NCI-H460 (cell line): Measurements from ENCODE around the gene DTNBP1. TPM values are rescaled to one million over a fixed set of nuclear protein-coding genes. Genes with fewer than 3 reads are reported as not detected.

Experiments used
- DNase-seq: peaks from one replicate; pipeline ENCODE4 v3.0.0-alpha.2; 2016; ENCODE audit warnings: low read depth; ENCODE audit errors: extremely low read depth
- total RNA-seq: library from RNA; depleted of rRNA; stranded (reverse); fragments of >200 nt; shearing (Covaris generic); gene quantifications from 2 replicates; pipeline ENCODE4 v1.2.3, GENCODE V29; 2014

The DTNBP1 gene
- total RNA-seq, 1 experiment from 2014 or later, result 0.67 TPM

DNA sequence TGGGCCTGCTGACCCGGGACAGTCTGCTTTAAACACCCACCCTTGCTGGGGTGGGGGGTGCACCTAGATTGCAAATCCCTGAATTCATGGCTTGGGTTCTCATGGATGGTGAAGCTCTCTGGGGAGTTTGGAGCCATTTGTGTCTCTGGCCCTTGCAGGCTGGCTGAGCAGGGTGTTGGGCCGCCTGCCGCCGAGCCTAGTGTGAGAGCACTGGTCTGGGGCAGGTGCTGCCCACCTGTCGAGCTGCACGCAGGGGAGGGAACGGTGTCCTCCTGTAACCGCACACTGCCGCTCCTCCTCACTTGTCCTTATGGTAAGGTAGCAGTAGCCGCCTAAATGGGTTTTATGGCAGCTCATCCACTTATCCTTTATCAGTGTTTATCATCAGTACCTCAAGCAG is 143.9 kb downstream of the DTNBP1 start:
- no peak for DNase-seq

DNA sequence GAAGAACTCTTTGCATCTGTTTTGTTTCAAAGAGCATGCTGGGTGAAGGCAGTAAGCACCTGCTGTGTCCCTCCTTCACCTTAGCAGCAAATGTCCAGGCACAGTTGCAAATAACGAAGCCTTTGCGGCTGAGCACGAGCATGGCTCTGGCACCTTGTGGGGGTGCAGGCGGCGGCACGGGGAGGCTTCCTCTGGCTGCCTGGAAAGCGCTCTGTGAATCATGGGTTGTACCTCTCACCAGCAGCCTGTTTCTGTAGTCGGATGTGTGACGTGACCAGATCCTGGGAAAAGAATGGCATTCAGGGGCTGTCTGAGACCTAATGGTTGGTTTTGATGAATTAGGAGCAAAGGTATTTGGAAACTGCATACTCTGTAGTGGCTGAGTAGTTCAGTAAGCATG is 144.8 kb downstream of the DTNBP1 start:
- DNase-seq, result no peak

DNA sequence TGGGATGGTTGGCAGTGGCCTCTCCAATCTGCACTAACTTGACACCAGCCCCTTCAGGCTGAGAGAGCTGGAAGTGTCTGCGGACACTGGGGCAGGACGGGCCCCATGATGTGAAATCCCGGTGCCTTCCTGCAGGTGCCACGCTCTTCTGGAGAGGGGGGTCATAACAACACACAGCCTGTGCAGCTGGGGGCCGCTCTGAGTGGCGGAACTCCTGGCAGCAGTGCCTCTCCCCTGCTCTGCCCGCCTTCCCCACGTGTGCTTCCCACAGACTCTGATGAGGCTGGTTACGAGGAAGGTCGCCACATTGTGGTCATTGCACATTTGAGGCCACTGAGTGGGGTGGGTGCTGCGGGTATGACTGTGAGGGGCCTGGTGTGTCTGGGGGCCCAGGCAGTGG is 145.2 kb downstream of the DTNBP1 start:
- no peak for DNase-seq

DNA sequence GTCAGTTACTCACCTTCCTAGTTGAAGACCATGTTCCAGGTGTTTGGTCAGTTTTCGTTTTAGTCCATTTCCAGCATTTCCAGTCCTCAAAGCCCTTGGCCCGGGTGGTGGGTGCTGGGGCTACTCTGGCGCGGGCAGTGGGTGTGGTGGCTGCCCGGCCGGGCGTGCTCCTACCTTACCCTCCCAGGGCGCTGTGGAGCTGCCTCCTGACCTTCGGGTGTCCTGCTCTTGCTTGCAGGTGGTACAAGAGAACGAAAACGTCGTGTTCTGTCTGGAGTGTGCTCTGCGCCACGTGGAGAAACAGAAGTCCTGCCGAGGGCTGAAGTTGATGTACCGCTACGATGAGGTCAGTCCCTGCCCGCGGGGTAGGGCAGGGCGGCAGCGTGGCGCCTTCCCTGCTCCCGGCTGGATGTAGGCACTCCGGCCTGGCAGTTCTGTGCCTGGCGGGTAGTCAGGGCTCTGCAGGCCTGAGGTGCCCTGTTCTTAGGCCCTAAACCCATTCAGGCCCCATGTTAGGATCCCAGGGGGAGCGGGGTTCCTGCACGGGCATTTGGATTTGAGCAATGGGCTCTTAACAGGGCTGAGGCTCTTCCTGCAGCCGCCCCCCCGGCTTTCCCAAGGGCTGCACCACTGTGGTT is 145.8 kb downstream of the DTNBP1 start:
- DNase-seq, result no peak

DNA sequence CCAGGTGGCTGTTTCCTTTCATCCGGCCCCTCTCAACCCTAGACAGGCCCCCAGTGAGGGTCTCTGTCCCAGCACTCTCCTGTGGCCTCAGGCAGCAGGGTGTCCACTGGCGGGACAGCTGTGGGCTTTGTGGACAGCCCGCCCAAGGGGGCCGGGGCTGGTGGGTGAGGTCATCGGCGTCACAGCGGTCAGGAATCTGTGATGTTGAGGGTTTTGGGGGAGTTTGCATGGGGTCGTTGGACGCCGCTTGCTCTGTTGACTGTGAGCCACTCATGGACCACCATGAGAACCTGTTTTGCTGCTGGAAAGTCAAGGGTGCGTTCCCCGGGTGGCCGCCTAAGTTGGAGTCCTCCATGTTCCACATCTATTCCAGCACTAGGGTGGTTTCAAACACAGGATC is 146.4 kb downstream of the DTNBP1 start:
- no peak for DNase-seq

DNA sequence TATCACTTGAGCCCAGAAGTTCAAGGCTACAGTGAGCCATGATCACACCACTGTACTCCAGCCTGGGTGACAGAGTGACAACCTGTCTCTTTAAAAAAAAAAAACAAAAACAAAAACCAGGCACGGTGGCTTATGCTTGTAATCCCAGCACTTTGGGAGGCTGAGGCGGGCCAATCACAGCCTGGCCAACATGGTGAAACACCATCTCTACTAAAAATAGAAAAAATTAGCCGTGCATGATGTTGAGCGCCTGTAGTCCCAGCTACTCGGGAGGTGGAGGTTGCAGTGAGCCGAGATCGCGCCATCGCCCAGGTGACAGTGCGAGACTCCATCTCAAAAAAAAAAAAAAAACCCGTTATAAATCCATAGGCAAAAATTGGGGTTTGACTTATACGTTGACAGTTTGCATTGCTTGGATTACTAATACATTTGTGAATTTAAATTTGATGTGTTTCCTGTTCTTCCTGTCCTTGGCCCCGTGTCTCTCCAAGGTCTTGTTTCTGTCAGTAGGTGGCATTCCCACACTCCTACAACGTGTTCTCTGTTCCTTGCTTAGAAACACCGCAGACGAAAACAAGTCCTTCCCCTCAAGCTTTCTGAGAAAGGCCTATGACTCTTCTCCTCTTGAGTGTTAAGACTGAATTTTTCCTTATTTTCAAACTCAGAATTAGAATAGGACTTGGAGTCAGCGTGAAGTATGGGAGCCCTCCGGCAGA is 147.0 kb downstream of the DTNBP1 start:
- DNase-seq, result no peak

DNA sequence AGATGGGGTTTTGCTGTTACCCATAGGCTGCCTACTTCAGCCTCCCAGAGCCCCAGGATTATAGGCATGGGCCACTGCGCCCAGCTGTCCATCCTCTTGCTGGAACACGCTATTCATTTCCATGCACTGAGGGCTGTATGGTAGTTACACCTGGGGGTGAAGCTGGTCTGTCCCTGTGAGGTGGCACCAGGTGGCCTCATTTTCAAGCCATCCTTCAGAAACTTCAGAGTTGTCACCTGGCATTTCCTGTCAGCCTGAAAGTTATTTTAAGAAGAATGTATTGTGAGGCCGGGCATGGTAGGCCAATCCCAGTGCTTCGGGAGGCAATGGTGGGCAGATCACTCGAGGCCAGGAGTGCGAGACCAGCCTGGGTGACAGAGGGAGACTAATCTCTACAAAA is 147.6 kb downstream of the DTNBP1 start:
- DNase-seq, result no peak

DNA sequence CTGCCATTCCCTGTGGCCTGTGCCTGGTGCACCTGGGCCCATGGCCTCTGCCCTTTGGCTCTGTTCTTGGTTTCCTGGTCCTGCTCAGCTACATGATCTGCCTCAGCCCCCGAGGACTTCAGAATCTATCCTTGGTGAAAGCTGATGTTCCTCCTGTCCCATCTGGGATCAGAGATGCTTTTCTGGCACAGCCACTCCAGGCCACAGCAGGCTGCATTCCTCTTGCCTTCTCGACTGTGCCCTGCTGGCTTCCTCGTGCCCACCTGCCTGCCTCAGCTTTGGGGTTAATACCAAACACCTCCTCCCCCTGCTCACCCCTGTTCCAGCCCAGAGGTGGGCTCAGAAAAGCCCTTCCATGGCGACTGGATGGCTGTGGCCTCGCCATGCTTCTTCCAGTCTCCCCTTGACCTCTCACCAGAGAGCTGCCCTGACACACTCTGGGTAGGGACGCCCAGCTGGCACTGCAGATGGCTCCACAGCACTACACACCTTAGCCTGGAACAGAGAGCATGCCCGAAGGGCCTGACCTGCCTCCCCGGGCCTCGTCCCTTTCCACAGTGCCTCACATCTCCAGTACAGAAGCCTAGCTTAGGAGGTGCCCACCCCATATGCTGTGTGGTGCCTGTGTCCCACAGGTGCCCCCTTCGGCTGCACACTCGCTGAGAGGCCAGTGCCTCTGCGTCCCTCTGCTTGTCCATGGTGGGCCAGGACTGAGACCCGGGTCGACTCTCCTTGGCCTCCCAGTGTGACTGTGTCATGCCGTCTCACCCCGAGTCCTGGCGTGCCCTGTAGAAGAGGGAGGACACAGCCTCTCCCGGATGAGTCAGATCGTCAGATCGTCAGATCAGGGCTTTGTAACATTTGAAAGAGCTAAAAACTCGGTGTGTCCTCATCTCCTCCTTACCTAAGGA is 148.8 kb downstream of the DTNBP1 start:
- no peak for DNase-seq

DNA sequence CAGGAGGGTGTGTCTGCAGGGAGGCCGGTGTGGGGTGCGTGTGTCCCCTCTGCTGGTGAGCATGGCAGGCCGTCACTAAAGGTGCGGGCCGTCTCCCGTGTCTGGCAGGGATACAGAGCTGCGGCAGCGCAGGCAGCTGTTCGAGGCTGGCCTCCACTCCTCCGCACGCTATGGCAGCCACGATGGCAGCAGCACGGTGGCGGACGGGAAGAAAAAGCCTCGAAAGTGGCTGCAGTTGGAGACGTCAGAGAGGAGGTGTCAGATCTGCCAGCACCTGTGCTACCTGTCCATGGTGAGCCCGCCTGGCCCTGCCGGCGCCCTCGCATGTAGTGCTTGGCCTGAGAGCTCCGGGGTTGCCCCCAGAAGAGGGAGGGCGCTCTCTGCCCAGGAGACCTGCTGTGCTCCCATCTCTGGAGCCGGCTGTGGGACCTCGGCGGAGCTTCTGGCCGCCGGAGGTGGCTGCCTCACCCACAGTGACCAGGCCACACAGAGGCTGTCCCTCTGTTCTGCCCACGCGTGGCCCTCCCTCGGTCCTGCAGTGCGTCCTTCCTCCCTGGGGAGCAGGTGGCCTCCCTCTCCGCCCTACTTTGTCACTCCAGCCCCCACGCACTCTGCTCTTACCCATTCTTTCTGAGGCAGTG is 149.6 kb downstream of the DTNBP1 start:
- DNase-seq, result no peak

DNA sequence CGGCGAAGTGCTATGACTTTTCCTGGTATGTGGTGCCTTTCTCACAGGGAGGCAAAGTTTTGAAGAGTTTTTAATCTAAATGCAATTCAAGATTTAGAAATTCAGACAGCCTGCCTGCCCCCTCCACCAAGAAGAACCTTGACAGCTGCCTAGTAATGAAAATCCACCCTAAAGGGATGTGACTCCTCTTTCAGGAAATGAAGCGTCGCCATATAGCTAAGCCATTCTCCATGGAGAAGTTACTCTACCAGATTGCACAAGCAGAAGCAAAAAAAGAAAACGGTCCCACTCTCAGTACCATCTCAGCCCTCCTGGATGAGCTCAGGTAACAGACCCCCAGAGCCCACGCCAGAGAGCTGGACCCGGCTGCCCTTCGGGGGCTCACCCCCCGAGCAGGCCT is 150.1 kb downstream of the DTNBP1 start:
- no peak for DNase-seq

DNA sequence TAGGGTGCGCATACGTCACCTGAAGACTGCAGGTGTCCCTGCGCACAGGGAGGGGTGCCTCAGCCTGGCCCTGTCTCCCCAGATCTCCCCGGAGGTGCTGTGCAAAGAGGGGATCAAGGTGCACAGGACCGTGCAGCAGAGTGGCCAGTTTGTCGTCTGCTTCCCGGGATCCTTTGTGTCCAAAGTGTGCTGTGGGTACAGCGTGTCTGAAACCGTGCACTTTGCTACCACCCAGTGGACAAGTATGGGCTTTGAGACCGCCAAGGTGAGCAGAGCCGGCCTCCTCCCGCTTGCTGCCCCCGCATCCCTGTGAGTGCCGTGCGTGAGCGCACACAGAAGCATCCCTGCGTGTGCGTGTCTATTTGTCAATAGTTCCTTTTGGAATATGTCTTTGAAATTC is 150.7 kb downstream of the DTNBP1 start:
- DNase-seq, result no peak

DNA sequence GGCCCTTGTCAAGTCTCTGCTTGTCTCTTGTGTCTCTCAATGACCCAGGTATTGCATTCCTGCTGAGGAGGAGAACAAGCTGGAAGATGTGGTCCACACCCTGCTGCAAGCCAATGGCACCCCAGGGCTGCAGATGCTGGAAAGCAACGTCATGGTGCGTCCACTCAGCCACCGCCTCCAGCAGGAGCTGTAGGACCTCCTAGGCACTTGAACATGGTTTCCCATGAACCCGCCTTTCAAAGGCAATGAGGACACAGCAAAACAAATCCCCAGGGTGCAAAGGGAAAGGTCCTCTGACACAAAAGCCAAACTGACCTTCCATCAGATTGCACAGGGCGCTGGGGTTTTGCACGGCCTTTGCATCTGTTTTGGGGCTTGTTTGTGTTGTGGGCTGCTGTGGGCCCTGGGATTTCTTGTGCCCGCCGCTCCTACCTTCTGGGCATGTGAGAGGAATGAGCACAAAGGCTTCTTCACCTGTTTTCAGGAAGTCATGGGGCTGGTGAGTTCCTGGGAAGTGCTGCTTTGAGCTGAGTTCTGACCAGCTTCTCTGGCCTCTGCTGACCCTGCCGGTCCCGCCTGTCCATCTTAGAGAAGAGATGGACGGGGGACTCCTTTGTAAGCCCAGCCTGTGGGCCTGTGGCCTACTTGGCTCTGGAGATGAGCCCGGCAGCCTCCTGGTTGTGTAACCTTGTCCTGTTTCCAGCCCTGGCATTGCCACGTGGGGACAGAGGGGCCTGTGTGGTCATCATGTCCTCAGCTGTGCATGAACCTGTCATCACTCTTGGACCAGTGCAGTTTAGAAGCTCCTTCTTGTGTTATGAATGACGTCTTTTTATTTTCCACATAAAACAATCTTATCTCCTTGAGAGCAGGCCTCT is 151.3 kb downstream of the DTNBP1 start:
- no peak for DNase-seq

DNA sequence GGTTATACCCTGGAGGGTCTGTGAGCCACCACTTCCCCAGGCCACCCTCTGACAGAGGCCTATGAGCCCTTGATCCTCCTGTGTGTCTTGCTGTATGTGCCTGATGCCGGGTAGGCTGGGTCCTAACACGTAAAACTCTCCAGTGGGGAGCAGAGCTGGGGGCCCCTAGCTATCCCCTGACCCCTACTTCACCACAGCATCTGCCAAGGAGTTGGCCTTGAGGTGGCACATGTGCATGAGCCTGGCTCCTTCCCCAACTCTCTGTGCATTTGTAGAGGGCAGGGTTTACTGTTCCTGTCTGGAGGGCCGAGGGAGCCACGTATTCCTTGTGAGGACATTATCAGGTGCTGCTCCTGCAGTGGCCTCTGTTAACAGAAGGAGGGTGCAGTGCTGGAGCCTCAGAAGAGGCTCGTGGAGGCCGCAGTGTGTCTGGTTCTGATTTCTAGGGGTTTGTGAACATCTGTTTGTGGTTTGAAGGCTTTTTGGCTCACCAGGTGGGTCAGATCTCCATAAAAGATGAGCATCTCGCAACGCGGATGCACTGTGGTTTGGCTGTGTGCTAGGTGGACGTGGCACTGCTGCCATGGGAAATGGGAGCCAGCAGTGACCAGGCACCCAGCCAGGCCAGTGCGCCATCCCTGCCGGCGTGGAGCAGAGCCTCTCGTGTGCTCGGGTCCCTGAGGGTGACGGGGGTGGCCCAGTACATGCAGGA is 152.1 kb downstream of the DTNBP1 start:
- no peak for DNase-seq

DNA sequence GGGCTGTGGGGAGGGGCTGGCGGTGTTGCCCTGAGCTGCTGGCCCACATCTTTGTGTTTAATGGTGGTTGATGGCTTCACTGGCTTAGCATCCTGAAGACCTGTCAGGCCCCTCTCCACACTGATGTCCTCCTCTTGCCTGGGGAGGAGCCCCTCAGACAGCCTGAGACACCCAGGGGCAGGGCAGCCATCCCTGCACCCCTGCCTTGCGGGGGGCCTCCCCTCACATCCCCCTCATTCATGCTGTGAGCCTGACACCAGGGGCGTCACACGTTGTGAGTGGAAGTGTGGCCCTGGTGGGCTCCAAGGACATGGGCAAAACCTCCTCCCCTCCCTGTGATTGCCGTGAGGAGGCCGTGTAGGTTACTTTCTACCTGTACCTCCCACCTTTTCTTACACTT is 152.7 kb downstream of the DTNBP1 start:
- DNase-seq, result no peak

DNA sequence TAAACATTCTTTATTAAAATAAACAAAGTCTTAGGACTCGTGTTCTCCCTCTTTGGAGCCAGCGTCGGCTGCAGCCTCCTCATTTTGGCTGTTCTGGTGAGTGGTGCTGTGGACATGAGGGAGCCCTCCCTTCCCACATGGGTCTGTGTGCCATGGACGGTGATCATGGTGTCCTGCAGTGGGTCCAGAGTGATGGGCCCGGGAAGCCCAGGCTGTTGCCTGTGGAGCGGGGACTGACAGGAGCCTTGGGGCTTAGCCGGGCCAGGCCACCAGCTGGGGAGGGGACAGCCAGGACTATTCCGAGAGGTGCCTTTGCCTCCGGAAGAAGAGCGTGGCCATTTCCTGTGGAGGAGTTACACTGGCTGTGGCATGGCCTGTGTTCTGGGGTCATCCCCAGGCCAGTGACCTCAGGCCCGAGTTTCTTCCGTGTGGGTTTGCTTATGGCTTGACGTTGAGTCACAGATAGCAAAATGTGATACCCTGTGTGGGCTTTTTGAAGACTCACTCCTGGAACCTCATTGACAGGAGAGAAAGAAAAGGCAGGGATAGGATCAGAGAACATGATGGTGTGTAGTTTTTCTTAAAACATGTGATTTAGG is 153.4 kb downstream of the DTNBP1 start:
- no peak for DNase-seq

DNA sequence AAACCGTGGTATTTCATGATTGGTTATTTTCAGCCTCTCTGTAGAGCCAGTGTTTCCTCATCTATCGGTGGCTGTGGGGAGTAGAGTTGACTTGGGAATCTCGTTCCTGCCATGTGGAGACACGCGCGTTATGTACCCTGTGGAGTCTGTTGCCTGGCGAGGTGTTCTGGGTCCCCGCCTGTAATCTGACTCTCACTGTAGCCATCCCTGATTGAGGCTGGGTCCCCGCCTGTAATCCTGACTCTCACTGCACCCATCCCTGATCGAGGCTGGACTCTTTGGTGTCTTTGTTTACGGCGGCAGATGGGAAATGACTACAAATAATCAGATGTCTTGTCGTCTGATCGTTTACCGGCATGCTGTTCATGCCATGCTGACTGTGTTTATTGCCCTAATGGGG is 153.9 kb downstream of the DTNBP1 start:
- DNase-seq, result no peak

DNA sequence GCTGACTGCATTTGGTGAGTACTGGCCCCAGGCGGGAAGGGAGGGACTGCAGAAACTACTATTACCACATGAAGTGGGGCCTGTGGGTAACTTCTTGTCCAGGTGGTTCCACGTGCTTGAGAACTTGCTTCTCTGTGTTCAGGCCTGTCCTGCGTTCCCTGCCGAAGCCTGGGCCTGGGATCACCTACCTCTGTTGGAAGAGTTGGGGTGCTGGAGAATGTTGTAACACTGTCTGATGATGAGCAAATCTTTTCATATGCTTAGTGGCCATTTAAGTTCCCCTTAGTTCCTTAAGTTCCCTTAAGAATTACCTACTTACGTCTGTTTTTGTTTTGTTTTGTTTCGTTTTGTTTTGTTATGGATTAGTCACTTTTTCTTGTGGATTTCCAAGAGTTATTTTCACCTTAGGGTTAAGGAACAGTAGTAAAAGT is 154.4 kb downstream of the DTNBP1 start:
- no peak for DNase-seq

DNA sequence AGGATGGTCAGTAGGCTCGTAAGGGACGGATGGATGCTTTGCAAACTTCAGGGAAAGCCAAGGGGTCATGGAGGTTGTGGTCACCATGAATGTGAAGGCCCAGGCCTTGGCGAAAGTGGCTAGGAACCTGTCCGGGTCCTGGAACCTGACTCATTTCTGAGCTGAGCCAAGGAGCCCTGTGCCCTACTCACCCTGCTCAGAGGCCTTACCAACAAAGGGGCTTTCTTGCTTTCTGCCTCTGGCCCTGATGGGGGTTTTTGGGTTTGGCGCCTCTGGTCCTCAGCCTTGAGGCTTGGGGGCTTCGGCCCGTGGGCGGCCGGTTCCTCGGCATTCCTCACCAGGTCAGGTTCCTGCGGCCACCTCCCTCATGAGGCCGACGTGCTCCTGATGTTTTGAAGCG is 155.1 kb downstream of the DTNBP1 start:
- DNase-seq, result no peak

DNA sequence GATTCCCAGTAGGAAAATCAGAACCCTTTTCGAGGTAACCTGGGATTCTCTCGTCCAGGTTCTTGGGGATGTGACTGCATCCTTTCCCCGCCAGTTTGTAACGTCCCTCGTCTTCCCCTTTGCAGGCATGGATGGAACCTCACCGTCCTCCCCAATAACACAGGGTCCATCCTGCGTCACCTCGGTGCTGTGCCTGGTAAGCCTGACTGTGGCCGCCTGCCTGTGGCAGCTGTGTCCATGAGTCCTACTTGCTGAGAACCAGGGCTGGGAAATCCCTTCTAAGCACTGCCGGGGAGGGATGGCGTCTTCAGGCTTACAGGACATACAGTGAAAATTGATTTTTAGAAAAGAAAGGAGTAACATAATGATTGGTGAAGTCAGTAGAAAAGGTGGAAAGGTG is 155.6 kb downstream of the DTNBP1 start:
- DNase-seq, result no peak
